ENCODE measurements around the gene SLC43A3. TPM values are rescaled to one million over a fixed set of nuclear protein-coding genes. Genes with fewer than 3 reads are reported as not detected.

The SLC43A3 gene
- total RNA-seq, 1 donor from 2014 or later: 117 TPM

DNA sequence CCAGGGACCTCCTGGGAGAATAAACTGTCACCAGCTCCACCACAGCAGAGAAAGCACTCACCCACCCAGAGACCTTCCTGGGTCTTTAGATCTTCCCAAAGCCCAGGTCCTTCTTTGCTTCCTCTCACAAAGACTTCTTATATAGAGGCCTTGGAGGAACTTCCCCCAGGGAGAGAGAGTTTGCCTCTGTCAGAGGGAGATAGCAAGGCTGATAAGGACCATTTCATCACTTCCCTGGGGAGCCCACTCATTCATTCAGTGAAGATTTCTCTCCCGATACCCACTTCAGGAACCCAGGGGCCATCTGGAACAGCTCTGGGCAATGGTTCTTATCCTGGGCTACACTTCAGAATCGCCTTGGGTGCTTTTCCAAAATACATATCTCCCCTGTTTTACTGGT lies 36.4 kb downstream of the SLC43A3 start, which contains the start of gene PRG2:
PRG2 (minus strand) TSS at position 116 of the 400 bp plus-strand sequence. CDS start 706 bp downstream, outside the sequence.
- TF ChIP-seq, protein P1, sequence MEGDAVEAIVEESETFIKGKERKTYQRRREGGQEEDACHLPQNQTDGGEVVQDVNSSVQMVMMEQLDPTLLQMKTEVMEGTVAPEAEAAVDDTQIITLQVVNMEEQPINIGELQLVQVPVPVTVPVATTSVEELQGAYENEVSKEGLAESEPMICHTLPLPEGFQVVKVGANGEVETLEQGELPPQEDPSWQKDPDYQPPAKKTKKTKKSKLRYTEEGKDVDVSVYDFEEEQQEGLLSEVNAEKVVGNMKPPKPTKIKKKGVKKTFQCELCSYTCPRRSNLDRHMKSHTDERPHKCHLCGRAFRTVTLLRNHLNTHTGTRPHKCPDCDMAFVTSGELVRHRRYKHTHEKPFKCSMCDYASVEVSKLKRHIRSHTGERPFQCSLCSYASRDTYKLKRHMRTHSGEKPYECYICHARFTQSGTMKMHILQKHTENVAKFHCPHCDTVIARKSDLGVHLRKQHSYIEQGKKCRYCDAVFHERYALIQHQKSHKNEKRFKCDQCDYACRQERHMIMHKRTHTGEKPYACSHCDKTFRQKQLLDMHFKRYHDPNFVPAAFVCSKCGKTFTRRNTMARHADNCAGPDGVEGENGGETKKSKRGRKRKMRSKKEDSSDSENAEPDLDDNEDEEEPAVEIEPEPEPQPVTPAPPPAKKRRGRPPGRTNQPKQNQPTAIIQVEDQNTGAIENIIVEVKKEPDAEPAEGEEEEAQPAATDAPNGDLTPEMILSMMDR (IDR thresholded peaks at IDR 0.05): no peak
- Histone ChIP-seq H3K4me3 (no peak within 1 kb of the TSS), H3K4me1 (no peaks in the 10 kb centered on the region), H3K27me3 (no peaks in the 10 kb centered on the region), H3K9me3 (no peaks in the 10 kb centered on the region), H3K27ac (no peak within 1 kb of the TSS), H3K36me3 (no peaks in the 10 kb centered on the region)
- ATAC-seq (no peak), DNase-seq (no peak)
- intact Hi-C loops (cut with DNase I): no loop called here

DNA sequence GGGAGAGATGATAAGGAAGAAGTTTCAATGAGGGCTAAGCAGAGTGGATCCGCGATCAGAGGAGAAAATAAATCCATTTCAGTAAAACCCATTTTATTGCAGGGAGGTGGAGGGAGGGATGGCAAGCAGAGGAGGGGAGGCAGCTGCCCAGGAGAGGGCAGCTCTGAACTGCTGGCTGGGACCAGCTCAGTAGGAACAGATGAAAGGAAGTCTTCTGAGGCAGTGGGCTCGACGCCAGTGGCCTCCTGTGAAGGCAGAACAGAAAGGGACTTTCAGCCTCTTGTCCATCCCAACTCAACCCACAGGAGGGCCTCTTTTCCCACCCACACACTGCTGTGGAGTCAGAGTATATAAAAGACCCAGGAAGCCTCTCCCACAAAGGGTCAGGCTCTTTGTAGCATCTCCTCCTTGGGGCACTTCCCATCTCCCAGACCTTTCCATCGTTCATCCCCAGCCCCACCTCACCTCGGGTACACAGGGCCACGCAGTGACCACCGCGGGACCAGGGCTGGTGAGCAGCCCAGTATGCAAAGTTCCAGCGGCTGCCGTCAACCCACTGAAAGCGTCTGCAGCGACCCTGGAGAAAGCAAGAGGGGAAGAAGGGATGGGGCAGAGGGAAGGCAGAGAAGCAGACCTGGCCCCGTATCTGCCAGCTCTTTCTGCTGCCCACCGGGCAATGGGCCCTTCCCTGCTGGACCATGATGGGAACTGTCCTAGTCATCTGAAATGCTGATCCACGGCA lies 39.5 kb downstream of the SLC43A3 start:
- peak; percentile 20 for ATAC-seq
- H3K27me3 ChIP-seq: no peaks in the 10 kb centered on the region
- intact Hi-C loops (cut with DNase I): no loop called here
- no peaks in the 10 kb centered on the region for H3K4me1 ChIP-seq
- no peak overlapping the region for H3K4me3 ChIP-seq
- TF ChIP-seq, protein P1 (IDR thresholded peaks at IDR 0.05): no peak
- H3K36me3 ChIP-seq: no peaks in the 10 kb centered on the region
- no peak for DNase-seq
- no peaks in the 10 kb centered on the region for H3K9me3 ChIP-seq
- H3K27ac ChIP-seq: no peak overlapping the region

DNA sequence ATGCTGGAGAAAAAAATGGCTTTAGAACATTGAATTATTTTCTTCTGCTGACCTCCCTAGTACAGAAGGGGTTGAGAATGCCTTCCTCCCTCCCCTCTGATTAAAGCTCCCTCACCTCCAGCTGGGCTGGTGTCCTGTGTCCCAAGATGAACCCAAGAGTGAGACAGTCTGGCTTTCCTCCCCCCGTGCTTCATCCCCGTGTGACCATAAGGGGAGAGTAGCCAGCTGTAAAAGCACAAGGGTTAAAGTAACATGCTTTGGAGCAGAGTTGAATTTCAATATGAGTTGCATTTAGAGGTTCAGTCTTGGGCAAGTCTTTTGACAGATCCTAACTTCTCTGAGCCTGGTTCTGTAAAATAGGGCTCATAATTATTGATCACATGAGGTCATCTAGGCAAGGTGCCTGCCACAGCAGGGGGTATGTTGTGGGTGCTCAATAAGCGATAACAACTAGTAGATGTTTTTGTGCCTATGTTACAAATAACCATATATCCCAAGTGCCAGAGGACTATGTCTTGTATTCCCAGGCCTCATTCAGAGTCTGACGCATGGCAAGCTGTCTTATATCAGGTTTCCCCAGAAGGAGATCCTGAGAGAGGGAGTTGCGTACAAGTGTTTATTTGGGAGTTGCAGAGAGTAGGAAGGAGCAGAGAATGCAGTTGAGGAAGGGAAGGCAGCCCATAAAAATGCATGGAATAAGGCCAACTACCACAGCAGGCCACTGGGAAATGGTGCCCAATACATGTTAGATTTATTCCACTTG lies 40.6 kb downstream of the SLC43A3 start:
- Histone ChIP-seq H3K27me3 (no peaks in the 10 kb centered on the region), H3K9me3 (no peaks in the 10 kb centered on the region), H3K4me3 (no peak overlapping the region), H3K4me1 (no peaks in the 10 kb centered on the region), H3K36me3 (no peaks in the 10 kb centered on the region), H3K27ac (no peak overlapping the region)
- TF ChIP-seq, protein P1 (IDR thresholded peaks at IDR 0.05): no peak
- no peak for ATAC-seq
- DNase-seq: no peak
- intact Hi-C loops (cut with DNase I): no loop called here

DNA sequence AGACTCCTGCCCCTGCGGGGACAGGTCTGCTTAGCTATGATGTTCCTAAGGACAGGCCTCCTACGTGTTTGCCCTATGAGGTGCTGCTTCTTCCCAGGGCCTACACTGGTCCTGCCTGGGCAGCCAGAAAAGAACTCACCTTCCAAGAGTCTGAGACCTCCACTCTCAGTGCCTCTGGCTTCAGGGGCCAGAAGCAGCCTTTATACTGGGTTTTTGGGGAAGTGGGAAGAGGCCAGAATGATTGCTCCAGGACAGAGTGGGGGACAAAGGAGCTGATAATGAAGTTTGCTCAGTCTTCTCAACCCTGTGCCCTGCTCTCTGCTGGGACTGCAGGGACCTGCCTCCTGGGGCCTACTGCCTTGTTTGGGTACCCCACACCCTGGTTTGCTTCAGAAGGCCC lies 45.9 kb downstream of the SLC43A3 start, which contains the start of gene PRG3:
PRG3 (minus strand) TSS at position 176 of the 400 bp plus-strand sequence. CDS start 442 bp downstream, outside the sequence.
- TF ChIP-seq, protein P1 (IDR thresholded peaks at IDR 0.05): no peak
- no peak within 1 kb of the TSS for H3K27ac ChIP-seq
- DNase-seq: no peak
- H3K27me3 ChIP-seq: no peaks in the 10 kb centered on the region
- H3K36me3 ChIP-seq: no peaks in the 10 kb centered on the region
- H3K9me3 ChIP-seq: no peaks in the 10 kb centered on the region
- no peaks in the 10 kb centered on the region for H3K4me1 ChIP-seq
- H3K4me3 ChIP-seq: no peak within 1 kb of the TSS
- no peak for ATAC-seq
- intact Hi-C loops (cut with DNase I): no loop called here

DNA sequence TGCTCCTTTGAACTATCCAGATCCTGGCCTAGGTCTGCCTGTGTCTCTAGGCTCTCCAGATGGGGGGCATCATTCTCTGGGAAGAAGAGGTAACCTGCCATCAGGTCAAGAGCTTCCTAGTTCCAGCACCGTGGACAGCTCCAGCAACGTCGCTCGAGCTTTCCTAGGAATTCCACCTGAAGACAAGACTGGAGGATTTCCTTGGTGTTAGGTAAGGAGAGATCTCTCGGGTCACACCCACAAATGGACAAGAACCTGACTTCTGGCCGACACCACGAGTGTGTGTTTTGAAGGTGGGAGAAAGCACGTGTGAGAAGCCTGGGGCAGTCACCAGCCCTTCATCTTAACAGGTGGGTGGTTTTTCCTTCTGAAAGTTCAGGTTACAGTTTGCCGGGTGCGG lies 47.2 kb downstream of the SLC43A3 start:
- no peaks in the 10 kb centered on the region for H3K36me3 ChIP-seq
- intact Hi-C loops (cut with DNase I): no loop called here
- TF ChIP-seq, protein P1 (IDR thresholded peaks at IDR 0.05): no peak
- H3K4me3 ChIP-seq: no peak overlapping the region
- DNase-seq: no peak
- no peaks in the 10 kb centered on the region for H3K4me1 ChIP-seq
- H3K27ac ChIP-seq: no peak overlapping the region
- peak; percentile 15 for ATAC-seq
- H3K9me3 ChIP-seq: no peaks in the 10 kb centered on the region
- no peaks in the 10 kb centered on the region for H3K27me3 ChIP-seq
